KG1 (cell line): Measurements from ENCODE around the gene ETFB.

Experiments
- DNase-seq: peaks from one replicate; lab custom pipeline; 2025; lab: John Stamatoyannopoulos, UW

The ETFB gene

GRCh38 chr19:51327066-51328001 lies 38.9 kb downstream of the ETFB start:
- DNase-seq: no peak

GRCh38 chr19:51326216-51327065 lies 39.7 kb downstream of the ETFB start:
- DNase-seq: no peak

- DNase-seq: no peak
These were observed 40.8 kb downstream of the ETFB start for GRCh38 chr19:51325161-51325976.

- no peak for DNase-seq
These were observed 42.1 kb downstream of the ETFB start for GRCh38 chr19:51324167-51324481.

GRCh38 chr19:51323481-51324166 lies 42.6 kb downstream of the ETFB start:
- no peak for DNase-seq

GRCh38 chr19:51321799-51322198 lies 44.4 kb downstream of the ETFB start:
- DNase-seq: no peak

GRCh38 chr19:51320280-51320657 lies 45.9 kb downstream of the ETFB start:
- DNase-seq: no peak

- no peak for DNase-seq
These were observed 46.4 kb downstream of the ETFB start for GRCh38 chr19:51319649-51320279.

GRCh38 chr19:51318687-51319648 lies 47.2 kb downstream of the ETFB start:
- DNase-seq: no peak

GRCh38 chr19:51317968-51318367 lies 48.2 kb downstream of the ETFB start:
- no peak for DNase-seq

- DNase-seq: no peak
These were observed 48.8 kb downstream of the ETFB start for GRCh38 chr19:51317376-51317775.

GRCh38 chr19:51316688-51317087 lies 49.5 kb downstream of the ETFB start:
- DNase-seq: no peak

GRCh38 chr19:51311351-51312257 lies 54.6 kb downstream of the ETFB start, which contains the start of gene IGLON5:
TSS of gene IGLON5 (plus strand) at chr19:51311644. CDS start at chr19:51311848, 204 bp downstream.
- DNase-seq: no peak

GRCh38 chr19:51305479-51305878 lies 60.7 kb downstream of the ETFB start:
- DNase-seq: no peak

GRCh38 chr19:51301266-51301665 lies 64.9 kb downstream of the ETFB start:
- DNase-seq: no peak

- DNase-seq: no peak
These were observed 68.8 kb downstream of the ETFB start for GRCh38 chr19:51297406-51297805.

- no peak for DNase-seq
These were observed 69.7 kb downstream of the ETFB start for GRCh38 chr19:51296336-51297093.
